ENCODE results near the gene EGFL7.

Gene EGFL7

GRCh38 chr9:136625101-136626065, 37.3 kb upstream of the EGFL7 start (continued):
- TF ChIP-seq TCF7L2 (IDR thresholded peaks at IDR 0.05; ENCODE audit: borderline replicate concordance, low read depth, low read length): no peak
- TF ChIP-seq KLF7 (tag by site-specific recombination; IDR thresholded peaks at IDR 0.05; ENCODE audit: borderline replicate concordance): no peak
- TF ChIP-seq, protein P1, sequence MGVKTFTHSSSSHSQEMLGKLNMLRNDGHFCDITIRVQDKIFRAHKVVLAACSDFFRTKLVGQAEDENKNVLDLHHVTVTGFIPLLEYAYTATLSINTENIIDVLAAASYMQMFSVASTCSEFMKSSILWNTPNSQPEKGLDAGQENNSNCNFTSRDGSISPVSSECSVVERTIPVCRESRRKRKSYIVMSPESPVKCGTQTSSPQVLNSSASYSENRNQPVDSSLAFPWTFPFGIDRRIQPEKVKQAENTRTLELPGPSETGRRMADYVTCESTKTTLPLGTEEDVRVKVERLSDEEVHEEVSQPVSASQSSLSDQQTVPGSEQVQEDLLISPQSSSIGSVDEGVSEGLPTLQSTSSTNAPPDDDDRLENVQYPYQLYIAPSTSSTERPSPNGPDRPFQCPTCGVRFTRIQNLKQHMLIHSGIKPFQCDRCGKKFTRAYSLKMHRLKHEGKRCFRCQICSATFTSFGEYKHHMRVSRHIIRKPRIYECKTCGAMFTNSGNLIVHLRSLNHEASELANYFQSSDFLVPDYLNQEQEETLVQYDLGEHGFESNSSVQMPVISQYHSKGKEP (tag by site-specific recombination; IDR thresholded peaks at IDR 0.05): no peak
- no peak for TF ChIP-seq HOXD13 (CRISPR knock-in tag; IDR thresholded peaks at IDR 0.05; ENCODE audit: borderline replicate concordance)
- TF ChIP-seq SP7 (tag by site-specific recombination; IDR thresholded peaks at IDR 0.05): no peak
- TF ChIP-seq ZNF416 (tag by site-specific recombination; IDR thresholded peaks at IDR 0.05): no peak
- TF ChIP-seq CTCF (tag by site-specific recombination; IDR thresholded peaks at IDR 0.05): no peak
- no peak for TF ChIP-seq SALL2 (tag by site-specific recombination; IDR thresholded peaks at IDR 0.05; ENCODE audit: borderline replicate concordance)
- TF ChIP-seq ZNF701 (tag by site-specific recombination; IDR thresholded peaks at IDR 0.05): no peak
- TF ChIP-seq ZNF677 (tag by site-specific recombination; IDR thresholded peaks at IDR 0.05): no peak
- TF ChIP-seq ZNF624 (tag by site-specific recombination; IDR thresholded peaks at IDR 0.05): no peak
- TF ChIP-seq ZNF280D (tag by site-specific recombination; IDR thresholded peaks at IDR 0.05): no peak
- TF ChIP-seq ZFP69B (tag by site-specific recombination; IDR thresholded peaks at IDR 0.05): no peak
- no peak for TF ChIP-seq ZNF510 (tag by site-specific recombination; IDR thresholded peaks at IDR 0.05; ENCODE audit: insufficient replicate concordance)
- TF ChIP-seq KLF8 (tag by site-specific recombination; IDR thresholded peaks at IDR 0.05): 0 out of 2 replicates have a peak, but pooled peaks have one; percentile 26
- TF ChIP-seq REST (tag by site-specific recombination; IDR thresholded peaks at IDR 0.05): no peak
- TF ChIP-seq SCRT1 (tag by site-specific recombination; IDR thresholded peaks at IDR 0.05; ENCODE audit: borderline replicate concordance): no peak
- TF ChIP-seq ZNF560 (tag by site-specific recombination; IDR thresholded peaks at IDR 0.05; ENCODE audit: borderline replicate concordance): no peak
- TF ChIP-seq, protein P2, sequence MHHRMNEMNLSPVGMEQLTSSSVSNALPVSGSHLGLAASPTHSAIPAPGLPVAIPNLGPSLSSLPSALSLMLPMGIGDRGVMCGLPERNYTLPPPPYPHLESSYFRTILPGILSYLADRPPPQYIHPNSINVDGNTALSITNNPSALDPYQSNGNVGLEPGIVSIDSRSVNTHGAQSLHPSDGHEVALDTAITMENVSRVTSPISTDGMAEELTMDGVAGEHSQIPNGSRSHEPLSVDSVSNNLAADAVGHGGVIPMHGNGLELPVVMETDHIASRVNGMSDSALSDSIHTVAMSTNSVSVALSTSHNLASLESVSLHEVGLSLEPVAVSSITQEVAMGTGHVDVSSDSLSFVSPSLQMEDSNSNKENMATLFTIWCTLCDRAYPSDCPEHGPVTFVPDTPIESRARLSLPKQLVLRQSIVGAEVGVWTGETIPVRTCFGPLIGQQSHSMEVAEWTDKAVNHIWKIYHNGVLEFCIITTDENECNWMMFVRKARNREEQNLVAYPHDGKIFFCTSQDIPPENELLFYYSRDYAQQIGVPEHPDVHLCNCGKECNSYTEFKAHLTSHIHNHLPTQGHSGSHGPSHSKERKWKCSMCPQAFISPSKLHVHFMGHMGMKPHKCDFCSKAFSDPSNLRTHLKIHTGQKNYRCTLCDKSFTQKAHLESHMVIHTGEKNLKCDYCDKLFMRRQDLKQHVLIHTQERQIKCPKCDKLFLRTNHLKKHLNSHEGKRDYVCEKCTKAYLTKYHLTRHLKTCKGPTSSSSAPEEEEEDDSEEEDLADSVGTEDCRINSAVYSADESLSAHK (tag by site-specific recombination; IDR thresholded peaks at IDR 0.05): no peak
- TF ChIP-seq, protein P3, sequence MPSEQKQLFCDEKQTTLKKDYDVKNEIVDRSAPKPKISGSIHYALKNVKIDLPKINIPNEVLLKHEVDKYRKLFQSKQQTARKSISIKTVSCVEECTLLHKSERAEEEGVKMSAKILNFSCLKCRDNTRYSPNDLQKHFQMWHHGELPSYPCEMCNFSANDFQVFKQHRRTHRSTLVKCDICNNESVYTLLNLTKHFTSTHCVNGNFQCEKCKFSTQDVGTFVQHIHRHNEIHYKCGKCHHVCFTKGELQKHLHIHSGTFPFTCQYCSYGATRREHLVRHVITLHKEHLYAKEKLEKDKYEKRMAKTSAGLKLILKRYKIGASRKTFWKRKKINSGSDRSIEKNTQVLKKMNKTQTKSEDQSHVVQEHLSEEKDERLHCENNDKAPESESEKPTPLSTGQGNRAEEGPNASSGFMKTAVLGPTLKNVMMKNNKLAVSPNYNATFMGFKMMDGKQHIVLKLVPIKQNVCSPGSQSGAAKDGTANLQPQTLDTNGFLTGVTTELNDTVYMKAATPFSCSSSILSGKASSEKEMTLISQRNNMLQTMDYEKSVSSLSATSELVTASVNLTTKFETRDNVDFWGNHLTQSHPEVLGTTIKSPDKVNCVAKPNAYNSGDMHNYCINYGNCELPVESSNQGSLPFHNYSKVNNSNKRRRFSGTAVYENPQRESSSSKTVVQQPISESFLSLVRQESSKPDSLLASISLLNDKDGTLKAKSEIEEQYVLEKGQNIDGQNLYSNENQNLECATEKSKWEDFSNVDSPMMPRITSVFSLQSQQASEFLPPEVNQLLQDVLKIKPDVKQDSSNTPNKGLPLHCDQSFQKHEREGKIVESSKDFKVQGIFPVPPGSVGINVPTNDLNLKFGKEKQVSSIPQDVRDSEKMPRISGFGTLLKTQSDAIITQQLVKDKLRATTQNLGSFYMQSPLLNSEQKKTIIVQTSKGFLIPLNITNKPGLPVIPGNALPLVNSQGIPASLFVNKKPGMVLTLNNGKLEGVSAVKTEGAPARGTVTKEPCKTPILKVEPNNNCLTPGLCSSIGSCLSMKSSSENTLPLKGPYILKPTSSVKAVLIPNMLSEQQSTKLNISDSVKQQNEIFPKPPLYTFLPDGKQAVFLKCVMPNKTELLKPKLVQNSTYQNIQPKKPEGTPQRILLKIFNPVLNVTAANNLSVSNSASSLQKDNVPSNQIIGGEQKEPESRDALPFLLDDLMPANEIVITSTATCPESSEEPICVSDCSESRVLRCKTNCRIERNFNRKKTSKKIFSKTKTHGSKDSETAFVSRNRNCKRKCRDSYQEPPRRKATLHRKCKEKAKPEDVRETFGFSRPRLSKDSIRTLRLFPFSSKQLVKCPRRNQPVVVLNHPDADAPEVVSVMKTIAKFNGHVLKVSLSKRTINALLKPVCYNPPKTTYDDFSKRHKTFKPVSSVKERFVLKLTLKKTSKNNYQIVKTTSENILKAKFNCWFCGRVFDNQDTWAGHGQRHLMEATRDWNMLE (tag by site-specific recombination; conservative IDR thresholded peaks at IDR 0.05; ENCODE audit: low read depth): no peak

Measured in HEK293 (cell line).